ENCODE data around the gene SMPD3.

SMPD3 gene

GRCh38 chr16:68490829-68491575 is 42.7 kb upstream of the SMPD3 start:
- peak overlapping the region in 3 of 11 experiments; percentile 28 to 59 (median 47); a peak in 7 of 22 replicates for H3K27ac ChIP-seq
- H3K4me1 ChIP-seq = peaks cover 17 to 70% (median 56%) of the 10 kb centered on the region in 10 experiments
- peak overlapping the region in 2 of 10 experiments; percentile 19 to 23; a peak in 2 of 20 replicates for H3K4me3 ChIP-seq
- peak overlapping the region; percentile 8 to 97 (median 86) for H3K4me2 ChIP-seq
- H4K20me1 ChIP-seq = no peaks in the 10 kb centered on the region
- peak overlapping the region in 5 of 11 experiments; percentile 28 to 60 (median 44); a peak in 6 of 22 replicates for H3K9ac ChIP-seq
- H3K27me3 ChIP-seq = no peaks in the 10 kb centered on the region
- peaks cover 16 to 25% (median 18%) of the 10 kb centered on the region in 11 experiments for H3K9me3 ChIP-seq (replicated peaks in 1 of 11)
- TF ChIP-seq Cebpa-rat (IDR thresholded peaks at IDR 0.05) = no peak
- peaks cover 0 to 9% (median 0%) of the 10 kb centered on the region in 11 experiments; a peak in 1 of 22 replicates for H3K36me3 ChIP-seq

GRCh38 chr16:68490358-68490757 is 42.0 kb upstream of the SMPD3 start:
- Histone ChIP-seq H3K27ac (no peak overlapping the region), H3K9ac (no peak overlapping the region), H3K4me3 (no peak overlapping the region), H3K4me2 (peak overlapping the region in 9 of 11 experiments; percentile 63 to 97 (median 89); a peak in 18 of 22 replicates), H3K36me3 (peaks cover 0 to 9% (median 0%) of the 10 kb centered on the region in 11 experiments; a peak in 1 of 22 replicates), H3K27me3 (no peaks in the 10 kb centered on the region), H4K20me1 (no peaks in the 10 kb centered on the region), H3K9me3 (replicated peaks in 1 of 11) (peaks cover 16 to 24% (median 18%) of the 10 kb centered on the region in 11 experiments), H3K4me1 (peaks cover 17 to 66% (median 56%) of the 10 kb centered on the region in 10 experiments)
- TF ChIP-seq Cebpa-rat (IDR thresholded peaks at IDR 0.05) = no peak

GRCh38 chr16:68488554-68488953 is 40.2 kb upstream of the SMPD3 start:
- Histone ChIP-seq H4K20me1 (no peaks in the 10 kb centered on the region), H3K36me3 (0 out of 22 replicates have a peak, but pooled peaks cover 0 to 1% (median 0%) of the 10 kb centered on the region in 11 experiments), H3K4me2 (peak overlapping the region in 2 of 11 experiments; percentile 71 to 76; a peak in 3 of 22 replicates), H3K27me3 (no peaks in the 10 kb centered on the region), H3K9me3 (replicated peaks in 1 of 11) (peaks cover 3 to 8% (median 6%) of the 10 kb centered on the region in 11 experiments), H3K9ac (no peak overlapping the region), H3K4me1 (peaks cover 17 to 66% (median 54%) of the 10 kb centered on the region in 10 experiments), H3K4me3 (no peak overlapping the region), H3K27ac (no peak overlapping the region)
- no peak for TF ChIP-seq Cebpa-rat (IDR thresholded peaks at IDR 0.05)

GRCh38 chr16:68487669-68488068 is 39.4 kb upstream of the SMPD3 start:
- H3K27me3 ChIP-seq = no peaks in the 10 kb centered on the region
- H3K27ac ChIP-seq = no peak overlapping the region

GRCh38 chr16:68487203-68487514 is 38.9 kb upstream of the SMPD3 start:
- no peak overlapping the region for H3K27ac ChIP-seq
- no peak overlapping the region for H3K4me3 ChIP-seq
- no peaks in the 10 kb centered on the region for H3K27me3 ChIP-seq
- peaks cover 0 to 12% (median 8%) of the 10 kb centered on the region in 11 experiments; a peak in 13 of 22 replicates for H3K9me3 ChIP-seq (replicated peaks in 1 of 11)
- H3K36me3 ChIP-seq = no peaks in the 10 kb centered on the region
- peaks cover 11 to 53% (median 41%) of the 10 kb centered on the region in 10 experiments for H3K4me1 ChIP-seq
- H3K4me2 ChIP-seq = peak overlapping the region in 8 of 11 experiments; percentile 39 to 77 (median 66); a peak in 15 of 22 replicates
- no peak for TF ChIP-seq Cebpa-rat (IDR thresholded peaks at IDR 0.05)
- no peaks in the 10 kb centered on the region for H4K20me1 ChIP-seq
- H3K9ac ChIP-seq = no peak overlapping the region

More at GRCh38 chr16:68487669-68488068, 39.4 kb upstream of the SMPD3 start:
- Histone ChIP-seq H3K4me3 (no peak overlapping the region), H4K20me1 (no peaks in the 10 kb centered on the region), H3K9me3 (replicated peaks in 1 of 11) (peaks cover 0 to 10% (median 7%) of the 10 kb centered on the region in 11 experiments; a peak in 13 of 22 replicates), H3K36me3 (no peaks in the 10 kb centered on the region), H3K4me1 (peaks cover 16 to 58% (median 46%) of the 10 kb centered on the region in 10 experiments), H3K4me2 (peak overlapping the region in 9 of 11 experiments; percentile 17 to 77 (median 63); a peak in 16 of 22 replicates), H3K9ac (no peak overlapping the region)
- 0 out of 22 replicates have a peak, but pooled peaks of 1 of the 11 experiments have one; percentile 14 for TF ChIP-seq Cebpa-rat (IDR thresholded peaks at IDR 0.05)

- H3K4me1 ChIP-seq = peaks cover 9 to 48% (median 36%) of the 10 kb centered on the region in 10 experiments
- no peaks in the 10 kb centered on the region for H3K27me3 ChIP-seq
- H3K27ac ChIP-seq = no peak overlapping the region
- H3K4me2 ChIP-seq = peak overlapping the region in 8 of 11 experiments; percentile 39 to 77 (median 66); a peak in 14 of 22 replicates
- no peaks in the 10 kb centered on the region for H4K20me1 ChIP-seq
- H3K4me3 ChIP-seq = no peak overlapping the region
- no peaks in the 10 kb centered on the region for H3K36me3 ChIP-seq
- no peak for TF ChIP-seq Cebpa-rat (IDR thresholded peaks at IDR 0.05)
- no peak overlapping the region for H3K9ac ChIP-seq
- peaks cover 0 to 12% (median 8%) of the 10 kb centered on the region in 11 experiments; a peak in 13 of 22 replicates for H3K9me3 ChIP-seq (replicated peaks in 1 of 11)
Observed at GRCh38 chr16:68486502-68487202, 38.3 kb upstream of the SMPD3 start.

GRCh38 chr16:68481636-68482035 is 33.3 kb upstream of the SMPD3 start:
- H3K27ac ChIP-seq = no peak overlapping the region
- H3K36me3 ChIP-seq = no peaks in the 10 kb centered on the region
- H4K20me1 ChIP-seq = no peaks in the 10 kb centered on the region
- no peak for TF ChIP-seq Cebpa-rat (IDR thresholded peaks at IDR 0.05)
- peaks cover 8 to 27% (median 19%) of the 10 kb centered on the region in 11 experiments; a peak in 21 of 22 replicates for H3K9me3 ChIP-seq (replicated peaks in 1 of 11)
- H3K9ac ChIP-seq = no peak overlapping the region
- H3K4me3 ChIP-seq = no peak overlapping the region
- no peaks in the 10 kb centered on the region for H3K27me3 ChIP-seq
- H3K4me2 ChIP-seq = no peak overlapping the region
- peaks cover 10 to 26% (median 22%) of the 10 kb centered on the region in 10 experiments for H3K4me1 ChIP-seq

GRCh38 chr16:68480084-68480995 is 32.0 kb upstream of the SMPD3 start:
- peaks cover 8 to 31% (median 23%) of the 10 kb centered on the region in 11 experiments; a peak in 21 of 22 replicates for H3K9me3 ChIP-seq (replicated peaks in 1 of 11)
- H3K4me1 ChIP-seq = peaks cover 10 to 24% (median 21%) of the 10 kb centered on the region in 10 experiments
- H3K27ac ChIP-seq = peak overlapping the region in 1 of 11 experiments; percentile 15; a peak in 1 of 22 replicates
- H3K4me3 ChIP-seq = no peak overlapping the region
- no peaks in the 10 kb centered on the region for H3K27me3 ChIP-seq
- no peak overlapping the region for H3K9ac ChIP-seq
- no peak for TF ChIP-seq Cebpa-rat (IDR thresholded peaks at IDR 0.05)
- no peaks in the 10 kb centered on the region for H4K20me1 ChIP-seq
- no peaks in the 10 kb centered on the region for H3K36me3 ChIP-seq
- H3K4me2 ChIP-seq = peak overlapping the region in 9 of 11 experiments; percentile 42 to 76 (median 67); a peak in 15 of 22 replicates
